ENCODE data around the gene ADCY10. TPM values are rescaled to one million over a fixed set of nuclear protein-coding genes. Genes with fewer than 3 reads are reported as not detected.
"Not testable (repeated sequence)": the region's sequence is repeated elsewhere in the genome, so short reads cannot be mapped to it uniquely, and the experiment has no call there.

The ADCY10 gene
- total RNA-seq, 1 donor from 2014 or later: 0.06 TPM

DNA sequence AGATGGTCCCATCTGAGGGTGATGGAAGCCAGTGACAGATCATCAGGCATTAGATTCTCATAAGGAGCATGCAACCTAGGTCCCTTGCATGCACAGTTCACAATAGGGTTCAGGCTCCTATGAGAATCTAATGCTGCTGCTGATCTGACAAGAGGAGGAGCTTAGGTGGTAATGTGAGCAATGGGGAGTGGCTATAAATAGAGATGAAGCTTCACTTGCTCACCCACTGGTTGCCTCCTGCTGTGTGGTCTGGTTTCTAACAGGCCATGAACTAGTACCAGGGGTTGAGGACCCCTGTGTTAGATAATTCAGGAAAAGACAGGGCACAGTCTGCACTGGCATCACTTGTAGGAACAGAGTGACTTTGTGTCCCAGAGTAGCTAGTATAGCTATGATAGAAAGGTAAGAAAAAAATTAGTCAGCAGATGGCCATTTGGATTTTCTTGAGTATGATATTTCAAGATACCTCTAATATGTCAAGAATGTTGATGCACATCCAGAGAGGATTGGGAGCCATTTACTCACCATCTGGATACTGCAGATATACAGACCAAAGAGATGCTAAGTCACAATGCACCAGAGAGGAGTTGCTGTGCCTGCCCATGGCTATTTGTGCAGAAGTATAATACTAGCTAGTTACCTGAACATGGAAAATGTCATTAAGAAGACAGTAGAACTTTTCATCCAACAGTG is 53.6 kb downstream of the ADCY10 start:
- no peak for DNase-seq (ENCODE audit: extremely low read depth, low read depth, low spot score)

DNA sequence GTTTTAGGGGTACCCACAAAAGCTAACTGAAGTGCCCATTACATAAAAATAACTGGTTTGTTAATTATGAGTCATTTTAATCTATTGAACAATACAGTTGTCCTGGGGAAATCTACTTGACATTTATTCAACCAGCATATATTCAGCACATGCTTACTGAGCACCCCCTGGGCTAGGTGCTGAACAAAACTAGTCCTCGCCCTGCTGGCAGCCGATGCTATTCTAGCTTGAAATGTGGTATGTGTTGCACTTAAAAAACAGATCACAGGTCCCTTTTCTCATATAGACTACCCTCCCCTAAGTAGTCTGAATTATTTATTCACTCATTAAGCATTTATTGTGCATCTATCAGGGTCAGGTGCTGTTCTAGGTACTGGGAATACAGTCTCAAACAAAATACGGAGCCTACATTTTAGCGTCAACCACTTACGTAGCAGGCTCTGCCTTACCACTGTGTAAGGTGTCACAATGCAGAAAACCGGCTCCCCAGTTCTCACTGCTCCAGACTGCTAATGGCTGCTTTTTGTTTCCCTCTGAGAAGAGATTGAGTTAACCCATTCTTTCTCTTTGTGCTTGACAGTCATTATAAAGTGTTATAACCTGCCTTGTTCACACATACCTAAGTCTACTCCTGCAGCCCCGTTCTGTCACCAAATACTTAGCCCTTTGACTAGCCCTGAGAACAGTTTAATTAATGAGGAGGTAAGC is 57.1 kb downstream of the ADCY10 start:
- no peak for DNase-seq (ENCODE audit: extremely low read depth, low read depth, low spot score)

DNA sequence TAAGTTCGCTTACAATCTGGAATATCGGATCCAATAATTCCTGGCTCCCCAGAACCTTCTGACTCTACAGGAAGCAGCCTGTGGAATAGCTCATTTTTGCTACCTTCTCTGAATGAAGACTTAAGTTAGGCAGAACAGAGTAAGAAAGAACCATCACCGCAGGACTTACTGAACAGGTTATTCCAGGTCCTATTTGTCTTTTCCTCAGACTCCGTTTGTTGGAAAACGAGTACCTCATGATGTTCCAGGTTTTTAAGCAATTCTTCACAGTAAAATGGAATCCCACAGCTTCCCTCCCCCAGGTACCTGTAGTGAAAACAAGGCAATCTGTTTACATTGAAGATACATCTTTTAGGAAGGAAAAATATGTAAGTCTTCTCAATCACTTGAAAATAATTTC is 59.8 kb downstream of the ADCY10 start:
- DNase-seq (ENCODE audit: extremely low read depth, low read depth, low spot score): no peak

DNA sequence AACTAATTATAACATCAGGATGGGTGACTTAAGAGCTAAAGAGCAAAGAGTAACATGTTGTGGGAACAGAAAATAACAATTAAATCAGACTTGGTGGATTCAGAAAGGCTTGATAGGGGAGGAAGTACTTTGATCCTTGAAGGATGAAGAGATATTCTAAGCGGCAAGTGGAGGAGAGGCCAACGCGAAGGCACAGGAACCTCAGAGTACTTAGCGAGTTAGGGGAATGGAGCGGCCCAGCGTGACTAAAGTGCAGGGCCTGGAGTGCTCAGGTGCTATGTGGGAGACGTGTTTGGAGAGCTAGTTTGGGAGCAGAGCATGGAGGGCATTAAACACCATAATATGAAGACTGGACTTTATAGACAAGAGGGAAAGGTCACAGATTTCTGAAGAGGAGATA is 64.3 kb downstream of the ADCY10 start:
- DNase-seq (ENCODE audit: extremely low read depth, low read depth, low spot score): no peak

DNA sequence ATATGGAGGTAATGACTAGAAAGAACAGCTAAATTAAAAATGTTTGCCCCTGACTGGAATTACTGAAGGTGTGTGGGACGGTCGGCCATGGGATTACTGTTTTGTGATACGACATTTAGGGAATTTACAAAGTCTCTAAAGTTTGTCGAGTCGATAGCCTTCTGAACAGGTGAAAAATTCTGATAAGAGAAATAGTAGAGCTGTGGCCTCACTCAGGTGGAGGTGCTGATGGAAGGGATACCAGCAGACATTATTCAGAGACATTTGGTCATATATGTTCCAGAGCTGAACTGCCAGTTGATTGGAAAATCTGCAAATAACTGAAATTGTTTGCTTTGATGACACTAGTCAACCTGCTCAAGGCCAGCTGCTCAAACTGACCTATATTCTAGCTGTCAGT is 71.1 kb downstream of the ADCY10 start:
- no peak for DNase-seq (ENCODE audit: extremely low read depth, low read depth, low spot score)

DNA sequence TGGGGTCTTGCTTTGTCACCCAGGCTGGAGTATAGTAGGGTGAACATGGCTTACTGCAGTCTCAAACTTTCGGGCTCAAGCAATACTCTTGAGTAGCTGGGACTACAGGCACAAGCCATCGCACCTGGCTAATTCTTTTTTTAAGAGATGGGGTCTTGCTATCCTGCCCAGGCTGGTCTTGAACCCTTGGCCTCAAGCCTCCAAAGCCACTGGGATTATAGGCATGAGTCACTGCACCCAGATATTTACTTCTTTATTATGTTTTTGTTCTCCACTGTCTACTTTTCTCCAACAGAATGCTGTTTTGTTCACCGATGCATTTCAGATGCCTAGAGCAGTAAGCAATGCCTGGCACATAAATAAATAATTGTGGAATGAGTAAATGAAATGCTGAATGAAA is 72.4 kb downstream of the ADCY10 start:
- no peak for DNase-seq (ENCODE audit: extremely low read depth, low read depth, low spot score)

DNA sequence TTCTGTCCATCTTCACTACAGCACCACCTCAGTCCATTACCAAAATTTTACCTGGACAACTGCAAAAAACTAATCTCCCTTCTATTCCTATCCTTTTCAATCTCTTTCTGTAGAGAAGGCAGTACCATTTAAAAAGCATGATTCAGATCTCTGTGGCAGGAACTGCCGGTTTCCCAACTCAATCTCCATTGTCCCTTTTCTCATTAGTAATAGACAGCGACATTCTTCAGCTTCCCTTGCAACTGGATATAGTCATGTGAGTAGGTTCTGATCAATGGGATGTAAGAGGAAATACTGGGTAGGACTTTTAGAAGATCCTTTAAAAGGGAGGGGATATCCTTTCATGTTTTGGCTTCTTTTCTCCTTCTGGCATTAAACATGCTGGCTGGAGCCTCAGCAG is 74.9 kb downstream of the ADCY10 start:
- DNase-seq (ENCODE audit: extremely low read depth, low read depth, low spot score): no peak

DNA sequence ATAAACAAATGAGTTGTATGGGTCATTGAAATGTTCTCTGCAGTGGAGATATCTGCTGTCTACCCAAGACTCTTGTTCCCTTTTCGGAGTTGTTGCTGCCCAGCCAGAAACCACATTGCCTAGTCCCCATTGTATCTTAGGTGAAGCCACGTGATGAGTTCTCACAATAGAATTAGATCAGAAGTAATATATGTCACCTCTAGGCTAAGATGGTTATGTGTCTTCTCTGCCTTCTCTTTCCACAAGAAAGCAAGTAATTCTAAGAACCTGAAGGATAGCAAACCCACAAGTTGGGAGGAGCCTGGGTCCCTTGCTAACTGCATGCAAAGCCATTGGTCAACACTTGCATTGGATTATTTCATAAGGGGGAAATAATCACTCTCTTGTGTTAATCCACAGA is 76.6 kb downstream of the ADCY10 start:
- DNase-seq (ENCODE audit: extremely low read depth, low read depth, low spot score): no peak

DNA sequence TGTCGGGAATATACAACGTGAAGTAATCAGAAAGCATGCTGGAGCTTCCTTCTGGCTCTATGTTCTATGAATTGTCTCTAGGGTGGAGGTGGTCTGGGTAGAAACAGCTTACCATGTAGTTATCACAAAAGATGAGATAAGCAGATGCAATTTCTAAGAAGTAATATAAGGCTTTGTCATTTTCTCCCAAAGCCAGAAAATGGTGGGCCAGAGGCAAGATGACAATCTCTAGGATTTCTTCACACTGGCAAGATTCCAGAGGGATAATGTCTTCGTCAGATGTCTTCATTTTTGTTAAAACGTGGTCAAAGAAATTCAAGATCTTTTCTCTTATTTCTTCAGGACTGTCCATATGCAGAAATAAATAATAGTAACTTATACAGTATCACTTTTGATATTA is 77.7 kb downstream of the ADCY10 start:
- DNase-seq (ENCODE audit: extremely low read depth, low read depth, low spot score): no peak

DNA sequence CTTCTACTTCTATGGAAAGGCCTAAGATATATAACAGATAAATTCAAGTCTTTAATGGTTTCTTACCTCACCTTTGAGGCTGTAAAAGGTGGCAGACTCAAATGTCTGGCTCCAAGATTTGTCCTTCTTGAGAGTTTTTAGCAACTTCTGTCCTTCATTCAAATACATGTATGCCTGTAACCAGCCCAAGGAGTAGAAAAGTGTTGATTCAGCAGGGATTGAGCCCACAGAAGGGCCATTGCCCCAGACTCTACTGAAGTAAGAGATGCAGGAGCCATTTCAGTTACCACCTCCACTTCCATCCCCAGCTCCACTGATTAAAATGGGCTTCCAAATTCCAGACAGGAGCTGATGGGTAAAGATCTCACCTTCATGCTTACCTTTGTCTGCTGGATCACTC is 80.0 kb downstream of the ADCY10 start:
- no peak for DNase-seq (ENCODE audit: extremely low read depth, low read depth, low spot score)

DNA sequence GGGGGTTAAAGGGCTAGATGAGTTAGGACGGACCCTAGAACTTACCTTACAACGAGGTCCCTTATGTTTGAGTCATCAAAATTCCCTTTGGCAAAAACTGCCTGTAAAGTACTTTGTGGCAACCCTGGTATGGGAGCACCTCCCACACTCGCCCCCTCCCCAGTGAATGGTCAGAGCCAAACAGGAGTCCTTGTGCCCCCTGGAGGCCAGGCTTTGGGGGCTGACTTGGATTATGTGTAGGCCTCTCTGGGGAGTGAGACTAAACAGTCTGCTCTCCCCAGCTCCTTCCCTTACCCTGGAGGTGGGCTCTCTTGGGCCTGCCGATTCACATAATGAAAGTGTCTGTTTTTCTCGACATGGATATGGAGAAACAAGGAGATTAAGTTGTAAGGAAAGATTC is 81.2 kb downstream of the ADCY10 start:
- DNase-seq (ENCODE audit: extremely low read depth, low read depth, low spot score): no peak

DNA sequence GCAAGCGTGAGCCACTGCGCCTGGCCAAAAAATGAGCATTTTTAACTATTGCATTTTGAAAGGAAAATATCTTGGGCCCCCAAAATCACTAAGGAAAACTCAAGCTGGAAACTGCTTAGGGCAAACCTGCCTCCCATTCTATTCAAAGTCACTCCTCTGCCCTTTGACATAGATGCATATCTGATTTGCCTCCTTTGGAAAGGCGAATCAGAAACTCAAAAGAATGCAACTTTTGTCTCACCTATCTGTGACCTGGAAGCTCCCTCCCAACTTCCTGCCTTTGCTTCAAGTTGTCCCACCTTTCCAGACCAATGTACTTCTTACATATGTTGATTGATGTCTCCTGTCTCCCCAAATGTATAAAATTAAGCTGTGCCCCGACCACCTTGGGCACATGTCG is 83.3 kb downstream of the ADCY10 start:
- DNase-seq (ENCODE audit: extremely low read depth, low read depth, low spot score): not testable (repeated sequence)

DNA sequence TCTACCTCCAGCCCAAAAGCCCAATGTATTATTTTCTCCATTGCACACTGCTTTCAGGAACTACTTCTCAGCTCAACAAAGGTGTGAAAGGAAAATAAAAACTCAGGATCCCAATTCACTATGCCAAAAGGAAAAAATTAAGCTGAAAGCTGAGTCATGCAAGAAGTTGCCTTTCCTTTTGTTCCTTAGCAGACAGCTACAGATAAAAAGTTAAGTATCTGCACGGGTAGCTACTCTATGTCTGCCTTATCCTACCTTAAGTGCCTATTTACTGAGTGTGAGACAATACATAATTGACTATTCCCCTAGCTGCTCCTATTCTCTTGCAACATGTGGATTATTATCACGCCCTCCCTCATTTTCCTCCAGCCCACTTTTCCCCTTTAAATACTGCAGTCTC is 84.1 kb downstream of the ADCY10 start:
- DNase-seq (ENCODE audit: extremely low read depth, low read depth, low spot score): no peak

DNA sequence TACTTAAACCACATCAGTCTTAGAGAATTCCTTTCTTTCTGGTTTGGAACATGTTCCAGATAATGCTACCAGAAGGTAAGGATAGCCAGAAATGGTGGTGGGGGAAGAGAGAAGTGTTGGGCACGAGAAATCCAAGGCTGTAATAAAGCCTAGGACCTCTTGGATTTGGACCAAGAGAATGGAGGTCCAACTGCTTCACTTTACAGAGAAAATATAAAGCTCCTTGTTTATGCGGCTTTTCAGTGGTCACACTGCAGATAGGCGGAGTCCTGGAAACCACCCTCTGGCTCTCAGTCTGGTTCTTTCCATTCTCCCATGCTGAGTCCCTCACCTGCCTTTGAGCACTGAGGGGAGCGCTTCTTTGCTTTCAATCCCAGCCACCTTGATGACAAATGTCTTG is 87.8 kb downstream of the ADCY10 start:
- DNase-seq (ENCODE audit: extremely low read depth, low read depth, low spot score): no peak

DNA sequence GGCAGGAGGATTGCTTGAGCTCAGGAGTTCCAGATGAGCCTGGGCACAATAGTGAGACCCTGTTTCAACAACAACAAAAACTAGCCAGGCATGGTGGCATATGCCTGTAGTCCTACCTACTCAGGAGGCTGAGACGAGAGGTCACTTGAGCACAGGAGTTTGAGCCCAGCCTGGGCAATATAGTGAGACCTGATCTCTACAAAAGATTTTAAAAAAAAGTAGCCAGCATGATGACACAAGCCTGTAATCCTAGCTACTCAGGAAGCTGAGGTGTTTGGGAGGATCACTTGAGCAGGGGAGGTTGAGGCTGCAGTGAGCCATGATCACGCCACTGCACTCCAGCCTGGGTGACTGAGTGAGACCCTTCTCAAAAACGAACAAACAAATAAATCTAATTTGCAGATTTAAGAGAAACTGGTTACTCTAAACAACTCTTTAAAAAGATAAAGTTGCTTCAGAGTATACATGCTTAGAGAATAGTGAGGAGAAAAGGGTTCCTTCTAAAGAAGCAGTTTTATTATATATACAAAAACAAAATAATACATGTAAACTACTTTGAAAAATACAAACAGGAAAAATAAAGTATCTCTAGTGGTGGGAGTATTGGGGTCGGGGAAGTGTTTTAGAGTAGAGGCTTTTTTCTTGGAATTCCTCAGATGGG is 88.4 kb downstream of the ADCY10 start:
- no peak for DNase-seq (ENCODE audit: extremely low read depth, low read depth, low spot score)

DNA sequence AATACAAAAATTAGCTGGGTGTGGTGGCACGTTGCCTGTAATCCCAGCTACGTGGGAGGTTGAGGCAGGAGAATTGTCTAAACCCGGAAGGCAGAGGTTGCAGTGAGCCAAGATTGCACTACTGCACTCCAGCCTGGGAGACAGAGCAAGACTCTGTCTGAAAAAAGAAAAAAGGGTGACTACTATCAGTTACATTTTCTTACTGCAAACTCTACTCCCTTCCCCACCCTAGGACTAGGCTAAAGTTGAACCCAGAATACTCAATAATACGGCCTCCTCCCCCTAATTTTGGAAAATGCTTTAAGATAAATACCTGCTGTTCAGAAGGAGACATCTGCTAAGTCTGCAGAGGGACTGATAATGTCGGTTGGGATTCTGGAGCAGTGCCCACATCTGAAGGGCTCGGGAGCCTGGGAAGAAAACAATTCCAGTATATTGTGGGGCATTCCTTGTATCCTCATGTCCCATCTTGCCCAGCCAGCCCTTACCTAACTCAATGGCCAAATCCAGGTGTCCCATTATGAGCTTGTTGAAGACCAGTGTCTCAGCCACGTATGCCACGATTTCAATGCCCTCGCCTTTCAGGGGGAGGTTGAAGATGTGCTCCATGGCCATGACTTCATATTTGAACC is 89.7 kb downstream of the ADCY10 start:
- DNase-seq (ENCODE audit: extremely low read depth, low read depth, low spot score): no peak

DNA sequence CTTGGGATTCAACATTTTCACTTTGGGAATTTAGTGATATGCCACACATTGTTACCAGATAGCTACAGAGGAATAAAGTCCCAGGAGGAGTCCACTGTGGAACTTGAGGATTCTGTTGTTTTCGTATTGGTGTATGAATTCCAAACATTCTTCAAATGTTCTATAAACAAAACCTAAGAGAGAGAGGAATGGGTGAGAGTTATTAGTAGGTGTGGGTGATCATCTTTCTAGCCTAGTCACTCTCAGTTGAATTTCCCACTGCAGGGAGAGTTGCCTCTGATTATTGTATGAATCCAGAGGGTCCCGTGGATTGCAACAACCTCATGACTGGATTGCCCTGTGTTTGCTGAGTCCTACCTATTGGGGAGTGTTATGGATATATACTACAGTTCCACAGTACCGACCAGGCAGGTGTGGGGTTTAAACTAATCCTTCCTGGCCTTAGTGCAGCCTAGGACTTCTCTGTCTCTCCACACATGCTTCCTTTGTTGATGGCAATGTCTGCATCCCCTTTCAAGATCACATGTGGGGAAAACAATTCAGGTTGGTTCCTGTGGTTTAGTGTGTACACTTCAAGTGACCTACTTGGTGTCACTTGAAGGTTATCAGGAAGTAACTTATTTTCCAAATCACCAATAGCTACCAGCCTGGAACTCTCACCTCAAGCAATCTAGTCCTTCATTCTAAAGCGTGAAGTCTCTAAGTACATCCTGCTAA is 91.8 kb downstream of the ADCY10 start:
- no peak for DNase-seq (ENCODE audit: extremely low read depth, low read depth, low spot score)

DNA sequence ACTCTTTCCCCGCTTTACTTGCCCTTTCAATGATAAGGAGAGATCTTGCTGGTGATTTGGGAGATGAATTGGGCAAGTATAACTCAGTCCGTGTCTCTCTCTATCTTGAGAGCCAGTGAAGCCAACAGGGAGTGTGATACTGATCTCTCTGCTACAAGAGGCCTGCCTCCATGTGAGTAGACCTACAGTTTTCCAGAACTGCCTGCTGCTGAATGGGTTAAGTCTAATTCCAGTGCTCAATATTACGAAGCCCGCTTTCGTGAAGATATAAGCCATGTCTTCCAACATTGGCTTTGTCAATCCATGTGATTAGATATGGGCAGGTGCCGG is 92.6 kb downstream of the ADCY10 start:
- no peak for DNase-seq (ENCODE audit: extremely low read depth, low read depth, low spot score)

DNA sequence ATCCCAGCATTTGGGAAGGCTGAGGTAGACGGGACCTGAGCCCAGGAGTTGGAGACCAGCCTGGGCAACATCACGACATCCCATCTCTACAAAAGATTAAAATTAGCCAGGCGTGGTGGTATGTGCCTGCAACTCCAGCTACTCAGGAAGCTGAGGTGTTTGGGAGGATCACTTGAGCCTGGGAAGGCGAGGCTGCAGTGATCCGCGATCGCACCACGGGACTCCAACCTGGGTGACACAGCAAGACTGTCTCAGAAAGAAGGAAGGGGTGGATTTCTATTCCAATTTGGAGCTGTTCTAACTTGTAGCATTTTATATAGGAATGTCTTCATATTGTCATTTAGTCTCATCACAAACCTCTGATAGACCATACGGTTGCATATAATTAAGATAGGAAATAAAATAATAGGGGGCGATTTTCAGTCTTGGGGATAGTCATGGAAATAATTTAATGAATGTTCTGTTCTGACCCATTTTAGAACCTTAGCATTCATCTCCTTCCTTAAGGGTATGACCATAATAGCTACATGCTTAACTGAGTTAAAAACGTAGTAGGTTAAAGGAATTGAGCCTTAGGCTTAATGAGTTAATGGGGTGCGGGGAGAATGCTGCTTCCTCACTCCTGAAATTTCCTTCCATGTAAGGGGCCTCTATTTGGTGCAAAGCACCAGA is 93.1 kb downstream of the ADCY10 start:
- DNase-seq (ENCODE audit: extremely low read depth, low read depth, low spot score): no peak

DNA sequence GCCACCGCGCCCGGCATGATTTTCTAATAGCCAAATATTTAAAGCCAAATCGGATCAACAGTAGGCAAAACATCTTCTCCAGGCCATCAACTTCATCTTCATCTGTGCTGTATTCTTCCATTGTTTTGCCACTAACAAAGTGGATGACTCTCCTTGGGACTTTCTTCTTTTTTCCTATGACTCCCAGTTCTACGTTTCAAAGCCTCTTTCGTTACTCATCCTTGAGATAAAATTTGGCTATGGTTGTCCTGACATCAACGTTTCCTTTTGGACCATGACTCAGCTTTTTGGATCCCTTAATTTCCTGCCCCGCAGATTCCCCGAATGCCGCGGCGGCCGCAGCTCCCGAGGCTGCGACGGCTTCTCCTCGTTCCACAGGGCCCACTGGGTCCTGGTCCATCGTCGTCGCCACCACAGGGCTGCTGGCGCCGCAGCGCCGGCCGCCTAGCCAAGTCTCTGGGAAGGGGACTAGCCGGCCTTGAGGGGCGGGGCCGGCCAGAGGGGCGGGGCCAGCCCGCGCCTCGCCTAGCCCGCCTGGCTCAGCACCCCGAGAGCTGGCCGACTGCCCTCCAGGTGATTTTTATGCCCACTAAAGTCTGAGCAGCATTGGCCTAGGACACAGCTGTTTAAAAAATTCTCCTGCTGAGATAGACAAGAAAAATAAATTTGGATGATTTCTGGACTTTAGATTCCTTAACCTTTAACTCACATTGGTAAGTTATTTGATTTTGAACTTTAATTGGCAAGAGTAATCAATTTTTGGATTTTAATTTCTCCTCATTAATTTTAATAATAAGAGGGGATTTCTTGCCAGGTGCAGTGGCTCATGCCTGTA is 93.9 kb downstream of the ADCY10 start:
- DNase-seq (ENCODE audit: extremely low read depth, low read depth, low spot score): peak; percentile 51

All from glomerular endothelial cell (primary cell).